H9 (cell line): Measurements from ENCODE around the gene CPE. TPM values are rescaled to one million over a fixed set of nuclear protein-coding genes. Genes with fewer than 3 reads are reported as not detected.

ENCODE experiments used
- DNase-seq: peaks from one replicate; pipeline ENCODE4 v3.0.0-alpha.2; 2017
- H2AFZ ChIP-seq: one replicate; pipeline ENCODE4 v1.6.1; 2013; ENCODE audit warnings: mild to moderate bottlenecking, low read length, control low read depth, moderate library complexity
- H2AK5ac ChIP-seq: 2 replicates; pipeline ENCODE4 v1.6.1; 2013; ENCODE audit warnings: low read length, control low read depth, mixed read lengths; ENCODE audit not compliant: insufficient read length
- H2BK120ac ChIP-seq: one replicate; pipeline ENCODE4 v1.6.1; 2013; ENCODE audit warnings: low read depth, mild to moderate bottlenecking, low read length, control low read depth, inconsistent platforms; ENCODE audit not compliant: poor library complexity, severe bottlenecking
- H2BK12ac ChIP-seq: 2 replicates; pipeline ENCODE4 v1.6.1; 2013; ENCODE audit warnings: low read length, control low read depth, mixed read lengths, low read depth; ENCODE audit not compliant: insufficient read length
- H2BK15ac ChIP-seq: 2 replicates; pipeline ENCODE4 v1.6.1; 2013; ENCODE audit warnings: low read depth, low read length, control low read depth
- H2BK20ac ChIP-seq: one replicate; pipeline ENCODE4 v1.6.1; 2013; ENCODE audit warnings: low read depth, mild to moderate bottlenecking, low read length, control low read depth, inconsistent platforms; ENCODE audit not compliant: poor library complexity, severe bottlenecking
- H2BK5ac ChIP-seq: 2 replicates; pipeline ENCODE4 v1.6.1; 2013; ENCODE audit warnings: low read length, control low read depth, mixed read lengths; ENCODE audit not compliant: insufficient read length
- H3K14ac ChIP-seq: 2 replicates; pipeline ENCODE4 v1.6.1; 2013; ENCODE audit warnings: low read length, control low read depth; ENCODE audit not compliant: insufficient read depth
- H3K18ac ChIP-seq: 2 replicates; pipeline ENCODE4 v1.6.1; 2013; ENCODE audit warnings: low read depth, mild to moderate bottlenecking, mixed read lengths, low read length, control low read depth; ENCODE audit not compliant: insufficient read length
- H3K23ac ChIP-seq: 2 replicates; pipeline ENCODE4 v1.6.1; 2013; ENCODE audit warnings: low read length, control low read depth, mixed read lengths, low read depth; ENCODE audit not compliant: insufficient read length
- H3K23me2 ChIP-seq: 2 replicates; pipeline ENCODE4 v1.6.1; 2013; ENCODE audit warnings: low read depth, mild to moderate bottlenecking, mixed read lengths, low read length, control low read depth; ENCODE audit not compliant: insufficient read length, poor library complexity, severe bottlenecking
- H3K27ac ChIP-seq: 2 replicates; pipeline ENCODE4 v1.5.1; 2013; ENCODE audit warnings: low read length, control low read depth, mixed read lengths, low read depth; ENCODE audit not compliant: insufficient read length
- H3K27me3 ChIP-seq: 2 replicates; pipeline ENCODE4 v1.6.1; 2013; ENCODE audit warnings: low read length, control low read depth, inconsistent platforms; ENCODE audit not compliant: insufficient read depth
- H3K4ac ChIP-seq: 2 replicates; pipeline ENCODE4 v1.6.1; 2013; ENCODE audit warnings: low read depth, mild to moderate bottlenecking, control low read depth, inconsistent platforms, low read length, moderate library complexity
- H3K4me1 ChIP-seq: 2 replicates; pipeline ENCODE4 v1.6.1; 2013; ENCODE audit warnings: low read length, control low read depth, inconsistent platforms; ENCODE audit not compliant: insufficient read depth
- H3K4me2 ChIP-seq: 2 replicates; pipeline ENCODE4 v1.6.1; 2013; ENCODE audit warnings: low read length, control low read depth, mixed read lengths; ENCODE audit not compliant: insufficient read length, insufficient read depth
- H3K56ac ChIP-seq: 2 replicates; pipeline ENCODE4 v1.6.1; 2013; ENCODE audit warnings: low read depth, mild to moderate bottlenecking, mixed read lengths, low read length, control low read depth; ENCODE audit not compliant: insufficient read length
- H3K79me1 ChIP-seq: 2 replicates; pipeline ENCODE4 v1.6.1; 2013; ENCODE audit warnings: low read depth, mild to moderate bottlenecking, moderate library complexity, low read length, control low read depth, inconsistent platforms; ENCODE audit not compliant: insufficient read depth, poor library complexity, severe bottlenecking
- H3K79me2 ChIP-seq: 2 replicates; pipeline ENCODE4 v1.6.1; 2013; ENCODE audit warnings: low read length, control low read depth, inconsistent platforms; ENCODE audit not compliant: insufficient read depth
- H3K9ac ChIP-seq: 2 replicates; pipeline ENCODE4 v1.6.1; 2013; ENCODE audit warnings: low read length, control low read depth, mixed read lengths; ENCODE audit not compliant: insufficient read length; ENCODE audit errors: extremely low read depth
- H3K9me3 ChIP-seq: one replicate; pipeline ENCODE4 v1.6.1; 2013; ENCODE audit warnings: low read depth, low read length, inconsistent platforms; ENCODE audit not compliant: control insufficient read depth
- H3T11ph ChIP-seq: one replicate; pipeline ENCODE4 v1.6.1; 2013; ENCODE audit warnings: mild to moderate bottlenecking, low read length, control low read depth, inconsistent platforms
- H4K20me1 ChIP-seq: one replicate; pipeline ENCODE4 v1.6.1; 2013; ENCODE audit not compliant: control insufficient read depth, insufficient read length, insufficient read depth
- H4K5ac ChIP-seq: 2 replicates; pipeline ENCODE4 v1.6.1; 2013; ENCODE audit warnings: low read depth, mild to moderate bottlenecking, mixed read lengths, low read length, control low read depth; ENCODE audit not compliant: insufficient read length
- H4K8ac ChIP-seq: replicated peaks from 2 replicates; pipeline ENCODE4 v1.6.1; 2013; ENCODE audit warnings: low read length, control low read depth, mixed read lengths, low read depth; ENCODE audit not compliant: insufficient read length
- H4K91ac ChIP-seq: 2 replicates; pipeline ENCODE4 v1.6.1; 2013; ENCODE audit warnings: low read depth, mild to moderate bottlenecking, moderate library complexity, mixed read lengths, low read length, control low read depth; ENCODE audit not compliant: insufficient read length
- H3K27ac Mint-ChIP-seq, 3 experiments: 2 replicates in 2 of 3; 3 replicates in 1 of 3; pipeline ENCODE4 v1.8.0; 2020 to 2021; ENCODE audit warnings: mixed read lengths in 3 of 3, mild to moderate bottlenecking in 1 of 3, moderate library complexity in 1 of 3
- H3K27me3 Mint-ChIP-seq: 2 replicates; pipeline ENCODE4 v1.8.0; 2021; ENCODE audit warnings: low read depth, mild to moderate bottlenecking, moderate library complexity, mixed read lengths
- H3K36me3 Mint-ChIP-seq, 3 experiments: 2 replicates in 2 of 3; 3 replicates in 1 of 3; pipeline ENCODE4 v1.8.0; 2020 to 2021; ENCODE audit warnings: low read depth in 3 of 3, mixed read lengths in 3 of 3; ENCODE audit not compliant: insufficient read depth in 1 of 3
- H3K4me1 Mint-ChIP-seq, 2 experiments: 2 replicates each; pipeline ENCODE4 v1.8.0; 2020; ENCODE audit warnings: mixed read lengths in 2 of 2
- H3K4me3 Mint-ChIP-seq, 2 experiments: 2 replicates in 1 of 2; 3 replicates in 1 of 2; pipeline ENCODE4 v1.8.0; 2020 to 2021; ENCODE audit warnings: mild to moderate bottlenecking in 2 of 2, mixed read lengths in 2 of 2, moderate library complexity in 1 of 2
- H3K9me3 Mint-ChIP-seq, 2 experiments: 2 replicates in 1 of 2; 3 replicates in 1 of 2; pipeline ENCODE4 v1.8.0; 2020; ENCODE audit warnings: mild to moderate bottlenecking in 2 of 2, mixed read lengths in 2 of 2, moderate library complexity in 1 of 2
- WGBS: extraction: QIAGEN DNeasy Blood & Tissue Kit; methylation state at CpG from one replicate; pipeline ENCODE4 v1.1.7; 2013; ENCODE audit warnings: missing lambda C conversion rate, low lambda C conversion rate, mixed read lengths; ENCODE audit not compliant: insufficient read length; ENCODE audit errors: extremely low coverage; 5-methylcytosine and 5-hydroxymethylcytosine counted together
- total RNA-seq: library from RNA; stranded (reverse); gene quantifications from 2 replicates; pipeline ENCODE4 v1.2.1, GENCODE V29; 2021
- TF ChIP-seq, protein P1 (sequence below): fragments of 200-600 bp; sonication (generic); conservative IDR thresholded peaks from 3 replicates; pipeline ENCODE4 v1.8.0; 2021; ENCODE audit warnings: antibody characterized with exemption, mild to moderate bottlenecking

CPE gene
- total RNA-seq, 1 experiment from 2014 or later: 10.0 TPM

DNA sequence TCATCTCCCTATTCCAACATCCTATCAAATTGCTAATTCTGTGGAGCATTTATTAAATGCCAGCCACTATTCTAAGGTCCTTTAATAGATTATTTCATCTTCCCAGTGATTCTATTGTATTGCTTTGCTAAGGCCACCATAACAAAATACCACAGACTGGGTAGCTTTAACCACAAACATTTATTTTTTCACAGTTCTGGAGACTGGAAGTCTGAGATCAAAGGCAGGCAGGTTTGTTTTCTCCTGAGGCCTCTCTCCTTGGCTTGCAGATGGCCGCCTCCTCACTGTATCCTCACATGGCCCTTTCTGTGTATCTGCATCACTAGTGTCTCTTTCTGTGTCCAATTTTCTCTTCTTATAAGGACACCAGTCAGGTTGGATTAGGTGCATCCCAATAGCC, 64.5 kb downstream of the CPE start:
- peaks cover 8 to 10% of the 10 kb centered on the region in 2 experiments for H3K4me1 Mint-ChIP-seq
- Histone ChIP-seq H4K8ac (no peak overlapping the region), H3K9ac (no peak overlapping the region), H3K23ac (no peak overlapping the region), H2AFZ (no peak overlapping the region), H2BK15ac (no peak overlapping the region), H3K14ac (no peak overlapping the region), H2AK5ac (no peak overlapping the region), H2BK20ac (no peak overlapping the region), H4K91ac (no peak overlapping the region), H2BK12ac (no peak overlapping the region), H3K27me3 (no peaks in the 10 kb centered on the region), H3K4me1 (no peaks in the 10 kb centered on the region), H3K79me2 (no peaks in the 10 kb centered on the region), H3K9me3 (no peaks in the 10 kb centered on the region), H3K4ac (no peak overlapping the region), H3K4me2 (no peak overlapping the region), H3K56ac (no peak overlapping the region), H2BK120ac (no peak overlapping the region), H3K18ac (no peak overlapping the region), H2BK5ac (no peak overlapping the region), H3K27ac (no peak overlapping the region), H4K5ac (no peak overlapping the region), H4K20me1 (no peaks in the 10 kb centered on the region), H3K79me1 (no peaks in the 10 kb centered on the region), H3T11ph (no peak overlapping the region), H3K23me2 (no peaks in the 10 kb centered on the region)
- no peak overlapping the region for H3K27ac Mint-ChIP-seq
- no peak for DNase-seq
- no peaks in the 10 kb centered on the region for H3K27me3 Mint-ChIP-seq
- WGBS: no CpG with 5 or more reads among the region's 1 CpG
- no peak overlapping the region for H3K4me3 Mint-ChIP-seq
- H3K9me3 Mint-ChIP-seq: no peaks in the 10 kb centered on the region
- no peaks in the 10 kb centered on the region for H3K36me3 Mint-ChIP-seq
- TF ChIP-seq, protein P1, sequence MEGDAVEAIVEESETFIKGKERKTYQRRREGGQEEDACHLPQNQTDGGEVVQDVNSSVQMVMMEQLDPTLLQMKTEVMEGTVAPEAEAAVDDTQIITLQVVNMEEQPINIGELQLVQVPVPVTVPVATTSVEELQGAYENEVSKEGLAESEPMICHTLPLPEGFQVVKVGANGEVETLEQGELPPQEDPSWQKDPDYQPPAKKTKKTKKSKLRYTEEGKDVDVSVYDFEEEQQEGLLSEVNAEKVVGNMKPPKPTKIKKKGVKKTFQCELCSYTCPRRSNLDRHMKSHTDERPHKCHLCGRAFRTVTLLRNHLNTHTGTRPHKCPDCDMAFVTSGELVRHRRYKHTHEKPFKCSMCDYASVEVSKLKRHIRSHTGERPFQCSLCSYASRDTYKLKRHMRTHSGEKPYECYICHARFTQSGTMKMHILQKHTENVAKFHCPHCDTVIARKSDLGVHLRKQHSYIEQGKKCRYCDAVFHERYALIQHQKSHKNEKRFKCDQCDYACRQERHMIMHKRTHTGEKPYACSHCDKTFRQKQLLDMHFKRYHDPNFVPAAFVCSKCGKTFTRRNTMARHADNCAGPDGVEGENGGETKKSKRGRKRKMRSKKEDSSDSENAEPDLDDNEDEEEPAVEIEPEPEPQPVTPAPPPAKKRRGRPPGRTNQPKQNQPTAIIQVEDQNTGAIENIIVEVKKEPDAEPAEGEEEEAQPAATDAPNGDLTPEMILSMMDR: no peak
